PC-3 (cell line): ENCODE results near the gene KCNAB3.

ENCODE experiments used
- EZH2 ChIP-seq: fragments of 300-600 bp; sonication (generic); IDR thresholded peaks from one replicate; pipeline ENCODE4 v1.6.1; 2017; ENCODE audit warnings: antibody characterized with exemption, mild to moderate bottlenecking, low read length; ENCODE audit not compliant: unreplicated experiment
- EZH2phosphoT487 ChIP-seq: fragments of 300-600 bp; sonication (generic); IDR thresholded peaks from 2 replicates; pipeline ENCODE4 v1.6.1; 2018; ENCODE audit warnings: mild to moderate bottlenecking, antibody characterized with exemption, low read length, borderline replicate concordance
- TF ChIP-seq, protein P1 (sequence below): fragments of 300-600 bp; sonication (generic); conservative IDR thresholded peaks from 2 replicates; pipeline ENCODE4 v1.5.1; 2017; ENCODE audit warnings: antibody characterized with exemption, low read depth, mild to moderate bottlenecking, low read length

DNA sequence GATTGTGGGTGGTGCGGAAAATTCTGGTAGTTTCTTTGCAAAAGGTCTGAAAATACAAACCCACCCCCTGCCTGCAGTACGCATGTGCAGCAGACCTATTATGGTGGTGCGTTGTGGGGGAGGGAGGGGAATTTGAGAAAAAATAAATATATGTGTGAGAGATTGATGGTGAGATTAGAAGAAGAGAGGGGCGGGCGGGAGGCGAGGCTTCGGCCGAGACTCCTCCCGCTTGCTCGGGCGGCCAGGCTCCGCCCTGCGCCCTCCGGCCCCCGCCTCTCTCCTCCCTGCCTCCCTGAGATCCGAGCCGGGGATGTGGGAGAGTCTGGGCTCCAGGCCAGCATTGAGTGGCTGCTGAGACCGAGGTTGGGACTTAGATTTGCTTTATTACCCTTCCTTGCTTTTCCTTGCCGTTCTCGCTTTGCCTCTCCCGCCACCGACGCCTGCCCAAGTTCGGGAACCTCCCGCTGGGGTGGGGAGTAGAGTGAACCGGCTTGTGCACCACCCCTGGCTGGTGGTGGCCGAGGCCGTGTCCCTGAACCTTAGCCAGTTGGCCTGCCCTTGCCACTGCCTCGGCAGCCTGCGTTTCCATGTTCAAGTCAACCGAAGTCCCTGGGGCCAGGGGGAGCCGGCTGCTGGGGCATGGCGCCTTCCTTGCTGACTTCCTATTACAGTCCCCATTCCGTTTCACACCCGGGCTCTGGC, 42.0 kb downstream of the KCNAB3 start:
- TF ChIP-seq, protein P1, sequence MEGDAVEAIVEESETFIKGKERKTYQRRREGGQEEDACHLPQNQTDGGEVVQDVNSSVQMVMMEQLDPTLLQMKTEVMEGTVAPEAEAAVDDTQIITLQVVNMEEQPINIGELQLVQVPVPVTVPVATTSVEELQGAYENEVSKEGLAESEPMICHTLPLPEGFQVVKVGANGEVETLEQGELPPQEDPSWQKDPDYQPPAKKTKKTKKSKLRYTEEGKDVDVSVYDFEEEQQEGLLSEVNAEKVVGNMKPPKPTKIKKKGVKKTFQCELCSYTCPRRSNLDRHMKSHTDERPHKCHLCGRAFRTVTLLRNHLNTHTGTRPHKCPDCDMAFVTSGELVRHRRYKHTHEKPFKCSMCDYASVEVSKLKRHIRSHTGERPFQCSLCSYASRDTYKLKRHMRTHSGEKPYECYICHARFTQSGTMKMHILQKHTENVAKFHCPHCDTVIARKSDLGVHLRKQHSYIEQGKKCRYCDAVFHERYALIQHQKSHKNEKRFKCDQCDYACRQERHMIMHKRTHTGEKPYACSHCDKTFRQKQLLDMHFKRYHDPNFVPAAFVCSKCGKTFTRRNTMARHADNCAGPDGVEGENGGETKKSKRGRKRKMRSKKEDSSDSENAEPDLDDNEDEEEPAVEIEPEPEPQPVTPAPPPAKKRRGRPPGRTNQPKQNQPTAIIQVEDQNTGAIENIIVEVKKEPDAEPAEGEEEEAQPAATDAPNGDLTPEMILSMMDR: no peak
- no peak for TF ChIP-seq EZH2
- TF ChIP-seq EZH2phosphoT487: no peak
